Measurements from ENCODE around the gene MS4A18. TPM values are rescaled to one million over a fixed set of nuclear protein-coding genes. Genes with fewer than 3 reads are reported as not detected.
"Not testable (repeated sequence)": the region's sequence is repeated elsewhere in the genome, so short reads cannot be mapped to it uniquely, and the experiment has no call there.

The MS4A18 gene
- total RNA-seq (2021) (not detected in 2 replicates), Bru-seq, nascent RNA (not detected), BruChase-seq, experiment 1, labeled RNA remaining after a 2-hour chase (not detected), BruChase-seq, experiment 2, labeled RNA remaining after a 6-hour chase (not detected)
- long read RNA-seq: 0 reads

DNA sequence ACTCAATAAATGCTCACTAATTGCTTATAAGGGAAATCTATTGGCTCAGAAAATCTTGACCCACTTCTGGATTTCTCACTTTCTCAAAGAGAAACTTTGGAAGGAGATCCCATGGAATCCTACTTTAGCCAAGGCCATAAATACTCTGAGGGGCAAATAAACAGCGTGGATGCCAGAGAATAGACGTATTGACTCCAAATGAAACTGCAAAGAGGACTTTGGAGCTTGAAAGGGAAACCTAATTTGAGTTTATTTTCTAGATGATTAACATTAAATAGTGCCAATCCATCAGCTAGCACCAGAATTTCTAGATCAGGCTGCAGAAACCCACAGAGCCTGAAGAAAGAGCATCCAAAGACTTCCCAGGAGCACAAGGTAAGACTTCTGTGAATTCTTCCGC lies at the start of gene MS4A18:
MS4A18 (plus strand) TSS at position 301 of the 400 bp plus-strand sequence.
- Histone ChIP-seq H3F3A (ENCODE audit: insufficient read depth, low read depth) (no peaks in the 10 kb centered on the region), H4K20me1 (ENCODE audit: insufficient read depth) (no peaks in the 10 kb centered on the region), H3K79me2 (ENCODE audit: low read depth) (no peaks in the 10 kb centered on the region), H3K36me3 (ENCODE audit: low read depth) (no peaks in the 10 kb centered on the region), H3K4me1 (replicated peaks; ENCODE audit: insufficient read depth) (no peaks in the 10 kb centered on the region), H3K9me2 (ENCODE audit: insufficient read depth) (no peaks in the 10 kb centered on the region), H3K4me3 (no peak within 1 kb of the TSS), H3K27me3 (ENCODE audit: insufficient read depth, low read depth) (peaks cover 95% of the 10 kb centered on the region), H3K4me2 (no peak within 1 kb of the TSS), H3K27ac (no peak within 1 kb of the TSS), H3K9me3 (ENCODE audit: insufficient read depth, low read depth) (no peaks in the 10 kb centered on the region), H2AFZ (no peak within 1 kb of the TSS)
- ChIA-PET POLR2A (ENCODE audit: unreplicated experiment) (interaction anchor here (0.7 kb wide), 1 partner anchor 71 kb away, joined by 4 read pairs; no protein-coding TSS in a partner anchor), CTCF (no interaction called here)
- DNase-seq: no peak
- no TSS peak for BruUV-seq (replicated peaks)
- TF ChIP-seq, protein P1, sequence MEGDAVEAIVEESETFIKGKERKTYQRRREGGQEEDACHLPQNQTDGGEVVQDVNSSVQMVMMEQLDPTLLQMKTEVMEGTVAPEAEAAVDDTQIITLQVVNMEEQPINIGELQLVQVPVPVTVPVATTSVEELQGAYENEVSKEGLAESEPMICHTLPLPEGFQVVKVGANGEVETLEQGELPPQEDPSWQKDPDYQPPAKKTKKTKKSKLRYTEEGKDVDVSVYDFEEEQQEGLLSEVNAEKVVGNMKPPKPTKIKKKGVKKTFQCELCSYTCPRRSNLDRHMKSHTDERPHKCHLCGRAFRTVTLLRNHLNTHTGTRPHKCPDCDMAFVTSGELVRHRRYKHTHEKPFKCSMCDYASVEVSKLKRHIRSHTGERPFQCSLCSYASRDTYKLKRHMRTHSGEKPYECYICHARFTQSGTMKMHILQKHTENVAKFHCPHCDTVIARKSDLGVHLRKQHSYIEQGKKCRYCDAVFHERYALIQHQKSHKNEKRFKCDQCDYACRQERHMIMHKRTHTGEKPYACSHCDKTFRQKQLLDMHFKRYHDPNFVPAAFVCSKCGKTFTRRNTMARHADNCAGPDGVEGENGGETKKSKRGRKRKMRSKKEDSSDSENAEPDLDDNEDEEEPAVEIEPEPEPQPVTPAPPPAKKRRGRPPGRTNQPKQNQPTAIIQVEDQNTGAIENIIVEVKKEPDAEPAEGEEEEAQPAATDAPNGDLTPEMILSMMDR (conservative IDR thresholded peaks at IDR 0.05): no peak
- no peak for TF ChIP-seq EZH2 (IDR thresholded peaks at IDR 0.05; ENCODE audit: low read depth)
- intact Hi-C loops (cut with micrococcal nuclease; ENCODE audit: unreplicated experiment): no loop called here

DNA sequence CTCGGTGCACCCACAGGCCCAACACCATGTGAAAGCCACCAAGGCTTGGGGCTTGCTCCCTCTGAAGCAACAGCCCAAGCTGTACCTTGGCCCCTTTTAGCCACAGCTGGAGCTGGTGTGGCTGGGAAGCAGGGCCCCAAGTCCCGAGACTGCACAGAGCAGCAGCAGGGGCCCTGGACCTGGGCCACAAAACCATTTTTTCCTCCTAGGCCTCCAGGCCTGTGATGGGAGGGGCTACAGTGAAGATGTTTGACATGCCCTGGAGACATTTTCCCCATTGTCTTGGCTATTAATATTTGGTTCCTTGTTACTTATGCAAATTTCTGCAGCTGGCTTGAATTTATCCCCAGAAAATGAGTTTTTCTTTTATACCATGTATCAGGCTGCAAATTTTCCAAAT lies 46.3 kb upstream of the MS4A18 start:
- H3F3A ChIP-seq (ENCODE audit: insufficient read depth, low read depth); H2AFZ ChIP-seq; H3K4me2 ChIP-seq; CTCF ChIA-PET; intact Hi-C loops (cut with micrococcal nuclease; ENCODE audit: unreplicated experiment); H3K4me1 ChIP-seq (replicated peaks; ENCODE audit: insufficient read depth); H3K4me3 ChIP-seq; H4K20me1 ChIP-seq (ENCODE audit: insufficient read depth); POLR2A ChIA-PET (ENCODE audit: unreplicated experiment); H3K79me2 ChIP-seq (ENCODE audit: low read depth); H3K9me2 ChIP-seq (ENCODE audit: insufficient read depth); BruUV-seq (replicated peaks); H3K27ac ChIP-seq; DNase-seq; H3K36me3 ChIP-seq (ENCODE audit: low read depth); H3K27me3 ChIP-seq (ENCODE audit: insufficient read depth, low read depth); H3K9me3 ChIP-seq (ENCODE audit: insufficient read depth, low read depth): not testable (repeated sequence)

DNA sequence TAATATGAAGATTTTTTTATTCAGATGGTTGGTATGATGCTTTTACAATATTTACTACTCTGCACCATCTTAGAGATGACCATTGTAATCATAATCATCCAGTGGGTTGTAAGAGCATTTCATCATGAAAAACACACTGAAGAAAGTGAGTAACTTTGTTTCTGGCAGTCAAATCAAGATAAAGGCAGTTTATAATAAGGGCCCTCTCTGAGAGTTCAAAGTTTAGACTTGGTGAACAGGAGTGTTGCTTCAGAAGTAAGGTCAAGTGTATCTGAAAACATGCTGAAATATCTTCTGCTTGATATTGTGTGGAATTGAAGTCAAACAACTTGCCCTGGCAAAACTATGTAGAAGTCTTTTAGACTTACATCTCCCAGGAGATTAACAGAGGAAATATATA lies 44.6 kb upstream of the MS4A18 start:
- no peaks in the 10 kb centered on the region for H3F3A ChIP-seq (ENCODE audit: insufficient read depth, low read depth)
- no peak overlapping the region for H3K4me2 ChIP-seq
- H3K27ac ChIP-seq: no peak overlapping the region
- no peak for TF ChIP-seq EZH2 (IDR thresholded peaks at IDR 0.05; ENCODE audit: low read depth)
- TF ChIP-seq, protein P1 (conservative IDR thresholded peaks at IDR 0.05): no peak
- intact Hi-C loops (cut with micrococcal nuclease; ENCODE audit: unreplicated experiment): no loop called here
- no peaks in the 10 kb centered on the region for H3K79me2 ChIP-seq (ENCODE audit: low read depth)
- peaks cover 9% of the 10 kb centered on the region; the same call in 1 of the 2 replicates for H3K9me3 ChIP-seq (ENCODE audit: insufficient read depth, low read depth)
- no peak for DNase-seq
- H3K36me3 ChIP-seq (ENCODE audit: low read depth): no peaks in the 10 kb centered on the region
- H3K4me3 ChIP-seq: no peak overlapping the region
- no peaks in the 10 kb centered on the region for H3K4me1 ChIP-seq (replicated peaks; ENCODE audit: insufficient read depth)
- H2AFZ ChIP-seq: no peak overlapping the region
- H3K27me3 ChIP-seq (ENCODE audit: insufficient read depth, low read depth): no peaks in the 10 kb centered on the region
- ChIA-PET POLR2A (ENCODE audit: unreplicated experiment) (no interaction called here), CTCF (no interaction called here)
- no TSS peak for BruUV-seq (replicated peaks)
- no peaks in the 10 kb centered on the region for H3K9me2 ChIP-seq (ENCODE audit: insufficient read depth)
- no peaks in the 10 kb centered on the region for H4K20me1 ChIP-seq (ENCODE audit: insufficient read depth)
